H1 (cell line): Measurements from ENCODE around the gene SF3B6. TPM values are rescaled to one million over a fixed set of nuclear protein-coding genes. Genes with fewer than 3 reads are reported as not detected.

ENCODE experiments used
- CTCF ChIA-PET: fragments of 300-600 bp; sonication (Branson Sonifier 250); formaldehyde crosslinking; loops from one replicate; lab custom pipeline; 2021; ENCODE audit not compliant: partially characterized antibody; lab: Charles Lee
- POLR2A ChIA-PET: fragments of 300-600 bp; sonication (Branson Sonifier 250); formaldehyde crosslinking; loops from one replicate; lab custom pipeline; 2021; ENCODE audit warnings: inconsistent platforms; ENCODE audit not compliant: partially characterized antibody; lab: Charles Lee
- DNase-seq, 2 experiments: peaks; one replicate each; pipeline versions ENCODE4 v3.0.0 to v3.0.0-alpha.2; 2010 to 2022; ENCODE audit warnings: low spot score in 2 of 2, low read depth in 1 of 2, mixed read lengths in 1 of 2
- FAIRE-seq: peaks from 2 replicates; lab custom pipeline; 2011; peaks lifted over from hg19 to GRCh38; lab: Jason Lieb, UNC
- H2AFZ ChIP-seq: 2 replicates; pipeline ENCODE4 v1.8.1; 2012; ENCODE audit warnings: low read length, inconsistent platforms
- H2AK5ac ChIP-seq: 2 replicates; pipeline ENCODE4 v1.6.1; 2013; ENCODE audit warnings: low read depth, low read length
- H2BK120ac ChIP-seq: replicated peaks from 2 replicates; pipeline ENCODE3; 2013; ENCODE audit warnings: low read depth, low read length, inconsistent platforms
- H2BK12ac ChIP-seq: 2 replicates; pipeline ENCODE4 v1.6.1; 2013; ENCODE audit warnings: low read depth, low read length
- H2BK15ac ChIP-seq: 2 replicates; pipeline ENCODE4 v1.6.1; 2013; ENCODE audit warnings: low read length
- H2BK20ac ChIP-seq: 2 replicates; pipeline ENCODE4 v1.6.1; 2013; ENCODE audit warnings: low read length
- H2BK5ac ChIP-seq: 2 replicates; pipeline ENCODE4 v1.6.1; 2013; ENCODE audit warnings: low read depth, low read length
- H3K14ac ChIP-seq: 2 replicates; pipeline ENCODE4 v1.6.1; 2013; ENCODE audit warnings: inconsistent platforms; ENCODE audit not compliant: insufficient read length
- H3K18ac ChIP-seq: 2 replicates; pipeline ENCODE4 v1.6.1; 2013; ENCODE audit warnings: low read length; ENCODE audit errors: extremely low read depth
- H3K23ac ChIP-seq: 2 replicates; pipeline ENCODE4 v1.6.1; 2013; ENCODE audit warnings: inconsistent platforms; ENCODE audit not compliant: insufficient read length
- H3K23me2 ChIP-seq: 2 replicates; pipeline ENCODE4 v1.6.1; 2013; ENCODE audit warnings: low read depth, low read length
- H3K27ac ChIP-seq: 2 replicates; pipeline ENCODE4 v1.6.1; 2011; ENCODE audit warnings: low read depth, low read length, inconsistent platforms
- H3K27me3 ChIP-seq, 4 experiments: replicated peaks in 1 of 4; 1 replicate in 1 of 4; 2 replicates in 3 of 4; pipeline versions ENCODE4 v1.6.1 to v1.8.1; 2011 to 2013; ENCODE audit warnings: low read length in 3 of 4, mild to moderate bottlenecking in 3 of 4, inconsistent platforms in 2 of 4, mixed read lengths in 2 of 4, moderate library complexity in 1 of 4; ENCODE audit not compliant: control insufficient read depth in 3 of 4, insufficient read depth in 3 of 4; ENCODE audit errors: extremely low read depth in 1 of 4
- H3K36me3 ChIP-seq, 4 experiments: 2 replicates each; pipeline versions ENCODE4 v1.6.1 to v1.8.1; 2011 to 2013; ENCODE audit warnings: mild to moderate bottlenecking in 4 of 4, low read length in 3 of 4, moderate library complexity in 2 of 4, control low read depth in 1 of 4, inconsistent platforms in 1 of 4; ENCODE audit not compliant: insufficient read depth in 4 of 4, control insufficient read depth in 2 of 4
- H3K4ac ChIP-seq: replicated peaks from 2 replicates; pipeline ENCODE3; 2013; ENCODE audit warnings: low read length, low read depth, mixed read lengths, inconsistent platforms; ENCODE audit not compliant: insufficient read length
- H3K4me1 ChIP-seq, 4 experiments: replicated peaks in 1 of 4; 1 replicate in 1 of 4; 2 replicates in 3 of 4; pipeline versions ENCODE4 v1.6.1 to v1.8.1; 2011 to 2013; ENCODE audit warnings: low read length in 3 of 4, inconsistent platforms in 2 of 4, mixed read lengths in 1 of 4; ENCODE audit not compliant: insufficient read depth in 4 of 4, control insufficient read depth in 3 of 4
- H3K4me2 ChIP-seq, 2 experiments: 2 replicates each; pipeline versions ENCODE4 v1.6.1 to v1.8.1; 2011 to 2013; ENCODE audit warnings: low read depth in 2 of 2, low read length in 2 of 2, control low read depth in 1 of 2, inconsistent platforms in 1 of 2, mild to moderate bottlenecking in 1 of 2; ENCODE audit not compliant: insufficient read depth in 1 of 2
- H3K4me3 ChIP-seq, 4 experiments: fragments of 200-600, 300-600 bp in 1 of 4; sonication (generic), shearing (Covaris generic), sonication (Bioruptor Twin) in 1 of 4; 2 replicates each; pipeline versions ENCODE4 v1.5.1 to v1.8.1; 2011 to 2016; ENCODE audit warnings: low read length in 4 of 4, low read depth in 3 of 4, control low read depth in 2 of 4, inconsistent platforms in 2 of 4, mild to moderate bottlenecking in 2 of 4, mixed read lengths in 1 of 4, moderate library complexity in 1 of 4; ENCODE audit not compliant: insufficient read depth in 2 of 4; ENCODE audit errors: extremely low read depth in 1 of 4
- H3K56ac ChIP-seq: replicated peaks from 2 replicates; pipeline ENCODE3; 2013; ENCODE audit warnings: low read depth, mild to moderate bottlenecking, mixed read lengths, low read length, inconsistent platforms; ENCODE audit not compliant: insufficient read length
- H3K79me1 ChIP-seq: 2 replicates; pipeline ENCODE4 v1.6.1; 2013; ENCODE audit warnings: low read depth, low read length, control low read depth
- H3K79me2 ChIP-seq, 2 experiments: 2 replicates each; pipeline versions ENCODE4 v1.6.1 to v1.8.1; 2012 to 2013; ENCODE audit warnings: low read length in 2 of 2, mild to moderate bottlenecking in 2 of 2, inconsistent platforms in 1 of 2; ENCODE audit not compliant: insufficient read depth in 2 of 2, control insufficient read depth in 1 of 2
- H3K9ac ChIP-seq, 4 experiments: replicated peaks in 1 of 4; 1 replicate in 1 of 4; 2 replicates in 3 of 4; pipeline versions ENCODE4 v1.6.1 to v1.8.1; 2011 to 2013; ENCODE audit warnings: low read depth in 3 of 4, low read length in 3 of 4, control low read depth in 2 of 4, mild to moderate bottlenecking in 2 of 4, moderate library complexity in 2 of 4, inconsistent platforms in 1 of 4; ENCODE audit errors: extremely low read depth in 1 of 4
- H3K9me3 ChIP-seq, 2 experiments: 2 replicates each; pipeline versions ENCODE4 v1.6.1 to v1.8.1; 2012 to 2013; ENCODE audit warnings: mild to moderate bottlenecking in 2 of 2, moderate library complexity in 2 of 2, control low read depth in 1 of 2, inconsistent platforms in 1 of 2, low read depth in 1 of 2, low read length in 1 of 2, mixed read lengths in 1 of 2; ENCODE audit not compliant: insufficient read depth in 2 of 2
- H4K20me1 ChIP-seq, 2 experiments: replicated peaks in 1 of 2; 2 replicates each; pipeline versions ENCODE3 to v1.8.1; 2011 to 2013; ENCODE audit warnings: inconsistent platforms in 2 of 2, low read length in 2 of 2, mild to moderate bottlenecking in 1 of 2; ENCODE audit not compliant: insufficient read depth in 2 of 2, control insufficient read depth in 1 of 2
- H4K5ac ChIP-seq: 2 replicates; pipeline ENCODE4 v1.6.1; 2013; ENCODE audit warnings: low read length, low read depth, mixed read lengths, inconsistent platforms; ENCODE audit not compliant: insufficient read length
- H4K8ac ChIP-seq: 2 replicates; pipeline ENCODE4 v1.8.0; 2013; ENCODE audit warnings: mild to moderate bottlenecking, moderate library complexity, low read length, inconsistent platforms; ENCODE audit not compliant: insufficient read depth; ENCODE audit errors: extremely low read depth
- H4K91ac ChIP-seq: replicated peaks from 2 replicates; pipeline ENCODE3; 2013; ENCODE audit warnings: low read length, mixed read lengths, inconsistent platforms; ENCODE audit not compliant: insufficient read length
- SP1 ChIP-seq: IDR thresholded peaks from 2 replicates; pipeline ENCODE4 v1.6.1; 2011; ENCODE audit warnings: low read depth, low read length
- SRF ChIP-seq: IDR thresholded peaks from 2 replicates; pipeline ENCODE4 v1.6.1; 2011; ENCODE audit warnings: mild to moderate bottlenecking, low read depth, low read length, moderate library complexity
- WGBS, 2 experiments: shearing (Covaris generic) in 1 of 2; methylation state at CpG; one replicate each; pipeline versions ENCODE4 v1.1.6 to v1.1.7; 2013 to 2015; ENCODE audit warnings: low lambda C conversion rate in 2 of 2, mixed read lengths in 2 of 2, inconsistent platforms in 1 of 2, low coverage in 1 of 2, missing lambda C conversion rate in 1 of 2; ENCODE audit not compliant: insufficient replicate concordance in 2 of 2, insufficient coverage in 1 of 2, insufficient read length in 1 of 2; ENCODE audit errors: extremely low coverage in 1 of 2, missing lambda C conversion rate in 1 of 2; 5-methylcytosine and 5-hydroxymethylcytosine counted together
- polyA plus RNA-seq, 7 experiments: library from polyadenylated mRNA; depleted of rRNA in 3 of 7; stranded (reverse) in 5 of 7; unstranded in 2 of 7; fragments of >200 nt in 5 of 7; fragments of 200-250 nt in 2 of 7; gene quantifications; 1 replicate in 5 of 7; 2 replicates in 1 of 7; 4 replicates in 1 of 7; pipeline versions ENCODE4 v1.2.1 to v1.2.3, GENCODE V29; 2011 to 2013; ENCODE audit warnings: missing spikeins in 2 of 7, mixed read lengths in 2 of 7
- total RNA-seq: library from RNA; stranded (reverse); fragmentation: NEBNext Ultra II Directional; extraction: Animal tissue kit (Norgen Biotek cat#: 25700); gene quantifications from 2 replicates; pipeline ENCODE4 v1.2.1, GENCODE V29; 2021

SF3B6 gene
- total and polyA plus RNA-seq, 2 of the 8 experiments (the other 6 are each of a cell fraction or from before 2014, with no cell fraction given) = 126 to 155 TPM

DNA sequence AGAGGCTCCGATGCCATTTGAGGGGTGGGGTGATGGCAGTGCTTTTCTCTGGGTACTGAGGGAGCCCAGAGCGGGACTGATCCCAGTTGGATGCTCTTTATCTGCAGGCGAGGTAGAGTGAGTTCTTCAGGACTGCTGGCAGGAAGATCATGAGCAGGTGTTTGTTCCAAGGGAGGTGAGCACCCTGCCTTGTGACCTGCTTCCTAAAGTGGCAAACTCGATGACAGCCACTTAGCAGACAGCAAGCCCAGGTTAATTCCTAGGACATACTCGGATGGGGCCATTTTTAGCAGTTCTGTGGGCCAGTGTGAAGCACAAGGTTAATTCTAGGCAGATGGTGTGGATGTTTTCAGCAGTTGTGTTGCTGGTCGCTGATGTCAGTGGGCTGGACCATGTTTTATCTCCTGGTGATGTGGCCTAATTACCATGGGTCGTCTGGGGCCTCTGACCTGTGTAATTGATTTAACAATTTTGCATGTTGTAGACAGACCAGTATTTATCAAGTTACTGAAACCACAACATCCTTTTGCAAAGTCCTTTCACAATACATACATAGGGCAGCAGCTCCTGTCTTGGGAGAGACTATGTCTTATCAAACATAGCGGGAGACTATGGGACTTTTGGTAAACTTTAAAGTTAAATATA, 21.6 kb downstream of the SF3B6 start:
- H2BK15ac ChIP-seq = no peak overlapping the region
- CTCF ChIA-PET = interaction anchor here (0.8 to 1.3 kb wide), 2 partner anchors 22 to 29 kb away, joined by 3 to 4 read pairs; partner anchors contain the start of gene SF3B6
- WGBS, 2 experiments = 91% methylated on average over 8 of the region's 8 CpGs; no CpG with 5 or more reads in 1 of the 2 experiments

More for the DNA sequence above, 21.6 kb downstream of the SF3B6 start:
- Histone ChIP-seq H2BK5ac (no peak overlapping the region), H3K4me3 (no peak overlapping the region), H3K36me3 (peaks cover 0 to 8% (median 0%) of the 10 kb centered on the region in 4 experiments; a peak in 1 of 8 replicates), H2BK120ac (no peak overlapping the region), H3K4me1 (peaks cover 0 to 6% (median 1%) of the 10 kb centered on the region in 4 experiments; a peak in 2 of 7 replicates), H3K27ac (no peak overlapping the region), H4K5ac (no peak overlapping the region), H4K8ac (no peak overlapping the region), H2AK5ac (no peak overlapping the region), H3K9me3 (no peaks in the 10 kb centered on the region), H3K23ac (no peak overlapping the region), H3K56ac (no peak overlapping the region), H3K4me2 (no peak overlapping the region), H3K4ac (no peak overlapping the region), H2BK12ac (no peak overlapping the region), H3K27me3 (no peaks in the 10 kb centered on the region), H3K9ac (no peak overlapping the region), H3K14ac (no peak overlapping the region), H2AFZ (no peak overlapping the region), H3K79me2 (0 out of 4 replicates have a peak, but pooled peaks cover 0 to 6% of the 10 kb centered on the region in 2 experiments), H2BK20ac (no peak overlapping the region), H3K18ac (no peak overlapping the region), H4K91ac (no peak overlapping the region), H4K20me1 (peaks cover 2 to 7% of the 10 kb centered on the region in 2 experiments), H3K23me2 (peaks cover 4% of the 10 kb centered on the region; the same call in 1 of the 2 replicates), H3K79me1 (no peaks in the 10 kb centered on the region)
- POLR2A ChIA-PET = interaction anchor here (1.3 to 1.8 kb wide), 2 partner anchors 11 to 19 kb away, joined by 3 to 5 read pairs; no protein-coding TSS in a partner anchor
- TF ChIP-seq SRF (no peak), SP1 (no peak)
- DNase-seq (no peak), FAIRE-seq (no peak)
